ENCODE results near the gene ADAMTS2. TPM values are rescaled to one million over a fixed set of nuclear protein-coding genes. Genes with fewer than 3 reads are reported as not detected.

ADAMTS2 gene
- polyA plus RNA-seq, result under 1 TPM in 1 of 3 donors, not detected in 2; 0.03 TPM

DNA sequence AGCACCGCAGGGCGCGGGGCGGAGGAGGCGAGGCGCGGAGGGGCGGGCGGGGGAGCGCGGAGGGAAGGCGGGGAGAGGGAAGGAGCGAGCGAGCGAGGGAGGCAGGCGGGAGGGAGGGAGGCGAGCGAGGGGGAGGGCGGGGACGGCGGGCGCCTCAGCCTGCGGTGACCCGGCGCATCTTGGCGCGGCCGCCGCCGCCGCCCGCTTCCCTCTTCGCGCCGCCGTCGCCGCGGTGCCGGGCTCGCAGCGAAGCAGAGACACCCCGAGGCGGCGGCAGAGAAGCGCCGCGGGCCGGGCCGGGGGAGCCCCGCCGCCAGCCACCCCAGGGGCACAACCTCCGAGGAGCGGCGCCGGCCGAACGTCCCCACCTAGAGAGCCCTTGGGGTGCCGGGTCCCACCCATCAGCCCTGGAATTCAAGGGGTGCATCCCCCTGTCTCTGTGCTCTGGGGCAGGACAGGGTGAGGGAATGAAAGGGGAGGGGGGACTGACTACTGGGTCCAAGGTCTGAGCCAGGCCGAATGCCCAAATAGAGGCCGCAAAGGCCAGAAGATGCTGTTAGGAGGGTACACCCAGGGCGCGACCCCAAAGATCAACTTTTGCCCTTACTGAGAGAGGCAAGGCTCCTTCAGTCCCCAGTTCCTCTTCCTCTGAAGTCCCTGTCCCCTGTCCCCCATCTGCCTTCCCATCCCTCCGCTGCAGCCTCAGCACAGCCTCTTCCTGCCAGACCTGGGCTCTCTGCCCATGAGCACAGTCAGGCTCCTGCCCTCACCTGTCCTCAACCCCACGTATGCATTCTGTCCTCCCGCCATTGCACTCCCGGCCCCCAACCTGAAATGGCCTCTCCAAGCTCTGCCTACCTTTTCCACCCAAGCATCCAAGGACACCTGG is at the start of gene ADAMTS2:
TSS of gene ADAMTS2 (minus strand) at position 29 of the 889 bp plus-strand sequence. CDS start 133 bp downstream, outside the sequence.
- Mint-ChIP-seq H3K9me3 (peaks cover 0 to 4% (median 0%) of the 10 kb centered on the region in 6 donors), H3K36me3 (no peaks in the 10 kb centered on the region), H3K27me3 (ENCODE audit: low read depth in 3 of 3) (peaks cover 14 to 31% (median 20%) of the 10 kb centered on the region in 3 donors), H3K4me1 (peaks cover 6 to 7% of the 10 kb centered on the region in 2 donors), H3K4me3 (peak within 1 kb of the TSS in 2 of 5 donors; percentile 35 to 45), H3K27ac (no peak within 1 kb of the TSS)
- no peak for DNase-seq

DNA sequence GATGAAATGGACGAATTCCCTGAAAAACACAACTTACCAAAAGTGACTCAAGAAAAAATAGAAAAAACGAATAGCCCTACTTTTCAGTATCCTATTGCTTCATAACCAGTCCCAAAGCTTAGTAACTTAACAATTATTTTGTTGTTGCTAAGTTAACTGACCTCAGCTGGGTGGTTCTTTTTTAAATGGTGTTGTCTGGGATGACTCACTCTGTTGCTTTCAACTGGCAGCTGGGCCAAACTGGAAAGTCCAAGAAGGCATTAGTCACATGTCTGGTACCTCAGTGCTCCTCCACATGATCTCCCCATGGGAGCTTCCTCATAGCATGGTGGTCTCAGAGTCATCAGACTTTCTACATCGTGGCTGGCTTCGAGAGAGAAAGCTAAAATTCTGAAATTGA is 47.8 kb upstream of the ADAMTS2 start:
- no peak overlapping the region for H3K4me3 Mint-ChIP-seq
- H3K27me3 Mint-ChIP-seq (ENCODE audit: low read depth in 3 of 3), result peaks cover 2 to 14% (median 6%) of the 10 kb centered on the region in 3 donors
- H3K27ac Mint-ChIP-seq, result no peak overlapping the region
- H3K36me3 Mint-ChIP-seq, result peaks cover 0 to 7% (median 3%) of the 10 kb centered on the region in 3 donors
- no peaks in the 10 kb centered on the region for H3K4me1 Mint-ChIP-seq
- DNase-seq, result no peak
- H3K9me3 Mint-ChIP-seq, result peaks cover 9 to 46% (median 20%) of the 10 kb centered on the region in 6 donors

DNA sequence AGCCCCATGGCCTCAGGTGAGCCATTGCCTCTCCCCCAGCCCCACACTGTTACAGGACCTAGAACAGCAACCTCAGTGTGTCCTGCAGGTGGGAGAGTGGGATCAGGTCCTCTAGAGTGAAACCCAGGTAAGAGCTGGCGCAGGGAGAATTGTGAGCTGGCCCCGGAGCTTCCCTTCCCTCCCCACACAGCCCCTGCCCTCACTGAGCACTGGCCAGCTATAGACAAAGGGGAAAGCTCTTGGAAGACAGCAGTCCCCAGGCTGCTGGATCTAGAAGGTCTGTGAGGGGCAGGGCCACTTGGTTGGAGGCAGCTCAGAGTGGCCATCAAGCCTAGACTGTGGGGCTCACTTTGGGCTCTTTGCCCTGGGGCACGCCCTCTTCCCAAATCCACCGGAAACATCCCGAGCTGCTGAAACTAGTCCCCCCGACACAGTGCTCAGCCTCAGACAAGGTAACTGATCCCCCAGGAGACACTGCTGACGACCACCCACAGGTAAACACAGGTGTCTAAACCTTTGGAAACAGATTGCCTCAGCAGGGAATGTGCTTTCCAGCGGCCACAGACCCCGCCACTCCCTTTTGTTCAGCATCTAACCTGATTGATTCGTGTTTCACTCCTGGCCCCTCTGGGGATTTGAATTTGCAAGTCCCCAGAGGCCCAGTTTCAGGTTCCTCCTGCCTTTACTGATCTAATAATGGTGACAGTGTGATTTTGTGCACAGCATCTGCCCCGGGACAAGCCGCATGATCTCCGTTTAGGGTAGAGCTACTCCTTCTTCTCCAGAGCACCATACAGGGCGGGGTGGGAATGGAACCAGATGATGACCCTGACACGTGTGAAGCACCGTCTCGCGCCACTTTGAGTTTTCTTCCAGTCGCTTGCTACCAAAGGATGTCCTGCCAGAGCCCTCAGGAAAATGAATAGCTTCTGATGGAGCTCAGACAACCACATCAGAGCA is 42.2 kb upstream of the ADAMTS2 start:
- Mint-ChIP-seq H3K4me1 (no peaks in the 10 kb centered on the region), H3K9me3 (peaks cover 4 to 35% (median 18%) of the 10 kb centered on the region in 6 donors), H3K36me3 (peaks cover 0 to 4% (median 3%) of the 10 kb centered on the region in 3 donors), H3K27ac (no peak overlapping the region), H3K27me3 (ENCODE audit: low read depth in 3 of 3) (peaks cover 2 to 16% (median 6%) of the 10 kb centered on the region in 3 donors), H3K4me3 (no peak overlapping the region)
- DNase-seq, result no peak

DNA sequence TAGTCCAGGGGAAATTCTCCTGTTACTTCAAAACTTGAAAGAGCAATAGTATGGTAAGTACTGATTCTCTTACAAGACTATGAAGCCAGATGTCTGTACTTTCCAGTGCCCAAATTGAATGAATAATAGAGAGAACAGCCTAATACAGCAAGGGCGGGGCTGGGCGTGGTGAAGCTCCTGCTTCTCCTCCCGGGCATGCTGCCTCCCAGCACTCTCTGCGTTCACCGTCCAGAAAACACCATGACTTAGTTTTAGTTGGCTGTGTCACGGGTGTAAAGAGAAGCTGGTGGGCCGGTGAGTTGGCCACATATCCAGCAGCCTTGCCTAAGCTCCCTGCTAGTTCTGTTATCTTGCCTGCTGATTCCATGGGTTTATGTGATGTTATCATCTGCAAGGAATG is 40.7 kb upstream of the ADAMTS2 start:
- no peak overlapping the region for H3K27ac Mint-ChIP-seq
- DNase-seq, result no peak

DNA sequence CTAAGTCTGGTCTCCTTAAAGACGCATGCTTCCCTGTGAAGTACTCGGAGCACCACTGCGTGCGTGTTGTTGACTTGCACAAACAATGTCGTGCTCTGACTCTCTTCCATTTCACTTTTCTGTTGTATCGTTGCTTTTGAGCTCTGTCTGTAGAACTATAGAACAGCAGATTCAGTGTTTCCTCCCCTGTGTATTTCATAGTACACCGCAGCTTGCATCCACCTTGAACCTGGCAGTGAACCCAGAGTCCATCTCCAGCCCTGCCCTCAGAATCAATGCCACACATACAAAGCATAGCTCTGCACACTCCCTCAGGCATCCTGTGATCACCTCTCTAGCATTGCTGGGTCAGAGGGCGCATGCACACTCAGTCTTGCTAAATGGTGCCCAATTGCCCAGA is 37.2 kb upstream of the ADAMTS2 start:
- Mint-ChIP-seq H3K27ac (no peak overlapping the region), H3K36me3 (no peaks in the 10 kb centered on the region), H3K4me3 (no peak overlapping the region), H3K9me3 (no peaks in the 10 kb centered on the region), H3K4me1 (no peaks in the 10 kb centered on the region), H3K27me3 (ENCODE audit: low read depth in 3 of 3) (peaks cover 1 to 3% (median 3%) of the 10 kb centered on the region in 3 donors)
- no peak for DNase-seq

More for the DNA sequence above, 40.7 kb upstream of the ADAMTS2 start:
- H3K9me3 Mint-ChIP-seq, result peaks cover 0 to 24% (median 14%) of the 10 kb centered on the region in 6 donors
- H3K36me3 Mint-ChIP-seq, result peaks cover 0 to 4% (median 3%) of the 10 kb centered on the region in 3 donors
- H3K4me3 Mint-ChIP-seq, result no peak overlapping the region
- H3K4me1 Mint-ChIP-seq, result no peaks in the 10 kb centered on the region
- H3K27me3 Mint-ChIP-seq (ENCODE audit: low read depth in 3 of 3), result peaks cover 3 to 14% (median 4%) of the 10 kb centered on the region in 3 donors

DNA sequence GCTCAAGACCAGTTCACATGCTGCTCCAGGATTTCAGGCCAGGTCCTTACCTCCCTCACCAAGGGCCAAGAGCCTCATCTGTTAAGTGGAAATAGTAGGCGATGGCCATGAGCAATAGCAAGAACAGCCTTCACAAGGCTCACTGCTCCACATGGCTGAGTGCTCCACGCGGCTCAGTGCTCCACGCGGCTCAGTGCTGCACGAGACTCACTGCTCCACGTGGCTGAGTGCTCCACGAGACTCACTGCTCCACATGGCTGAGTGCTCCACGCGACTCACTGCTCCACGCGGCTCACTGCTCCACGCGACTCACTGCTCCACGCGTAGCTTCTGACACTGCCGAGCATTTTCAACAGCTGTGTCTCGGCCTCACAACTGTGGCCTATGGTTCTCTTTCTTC is 36.4 kb upstream of the ADAMTS2 start:
- Mint-ChIP-seq H3K4me3 (no peak overlapping the region), H3K4me1 (no peaks in the 10 kb centered on the region), H3K36me3 (no peaks in the 10 kb centered on the region), H3K27ac (no peak overlapping the region), H3K9me3 (no peaks in the 10 kb centered on the region), H3K27me3 (ENCODE audit: low read depth in 3 of 3) (peaks cover 3% of the 10 kb centered on the region in 3 donors)
- DNase-seq, result no peak

DNA sequence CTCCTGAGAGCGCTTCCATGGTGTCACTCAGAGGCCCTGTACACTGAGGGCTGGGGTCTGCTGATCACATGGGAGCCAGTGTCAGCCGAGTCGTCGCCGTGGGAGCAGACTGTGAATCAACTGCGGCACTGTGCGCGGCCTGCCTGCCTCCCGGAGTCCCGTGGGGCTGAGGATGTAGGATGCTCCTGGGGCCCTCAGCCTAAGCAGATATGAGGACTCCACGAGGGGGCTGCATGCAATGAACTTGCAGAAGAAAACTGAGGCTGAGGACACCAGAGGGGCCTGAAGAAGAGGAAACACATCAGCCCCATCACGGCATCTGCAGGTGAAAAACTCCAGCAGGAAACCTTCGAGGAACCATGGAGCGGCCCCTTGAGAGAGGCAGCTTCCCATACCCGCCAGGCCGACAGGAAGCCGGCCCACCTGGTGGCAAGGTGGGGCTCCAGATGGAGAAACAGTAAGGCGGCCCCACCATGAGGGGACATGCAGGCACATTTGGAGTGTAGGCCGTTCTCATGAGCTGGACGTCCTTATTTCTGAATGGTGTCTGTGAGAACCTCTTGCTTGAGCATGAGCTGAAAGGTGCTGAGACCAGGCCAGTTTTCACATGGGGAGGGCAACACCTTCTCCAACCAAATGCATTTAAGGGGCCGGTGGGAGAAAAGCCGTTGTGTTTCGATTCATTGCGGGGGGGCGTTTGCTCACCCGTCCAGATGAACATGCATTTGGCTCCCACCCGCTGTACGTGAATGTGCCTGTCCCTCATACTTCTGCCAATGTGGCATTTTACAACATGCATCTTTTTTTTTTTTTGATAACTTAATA is 35.2 kb upstream of the ADAMTS2 start:
- Mint-ChIP-seq H3K4me1 (no peaks in the 10 kb centered on the region), H3K27ac (no peak overlapping the region), H3K9me3 (no peaks in the 10 kb centered on the region), H3K4me3 (no peak overlapping the region), H3K27me3 (ENCODE audit: low read depth in 3 of 3) (peaks cover 2 to 3% (median 3%) of the 10 kb centered on the region in 3 donors), H3K36me3 (no peaks in the 10 kb centered on the region)
- DNase-seq, result no peak

DNA sequence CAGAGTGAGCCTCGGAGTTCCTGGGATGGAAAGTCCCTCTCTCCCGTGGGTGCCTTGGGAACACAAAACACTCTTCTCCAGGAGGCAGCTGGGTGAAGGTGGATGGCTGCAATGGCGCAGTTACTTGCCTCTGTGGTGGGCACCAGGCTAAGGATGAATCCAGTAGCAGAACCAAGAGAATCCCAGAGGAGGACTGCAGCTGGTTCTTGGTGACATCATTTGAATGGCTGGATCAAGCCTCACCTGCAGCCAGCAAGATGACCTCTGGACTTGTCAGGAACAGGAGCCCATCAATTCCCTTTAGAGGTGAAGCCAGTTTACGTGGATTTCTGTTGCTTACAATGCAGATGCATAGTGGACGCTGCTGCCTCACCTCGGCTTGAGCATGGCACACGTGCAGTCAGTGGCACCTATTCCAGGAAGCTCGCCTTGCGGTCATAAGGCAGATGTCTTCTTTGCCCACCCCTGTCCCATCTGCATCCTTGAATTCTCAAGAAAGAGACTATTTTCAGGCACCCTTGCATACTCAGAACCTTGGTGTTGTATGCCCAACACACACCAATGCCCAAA is 34.1 kb upstream of the ADAMTS2 start:
- Mint-ChIP-seq H3K27me3 (ENCODE audit: low read depth in 3 of 3) (peaks cover 2 to 4% (median 3%) of the 10 kb centered on the region in 3 donors), H3K27ac (no peak overlapping the region), H3K9me3 (no peaks in the 10 kb centered on the region), H3K4me1 (no peaks in the 10 kb centered on the region), H3K4me3 (no peak overlapping the region), H3K36me3 (no peaks in the 10 kb centered on the region)
- no peak for DNase-seq

DNA sequence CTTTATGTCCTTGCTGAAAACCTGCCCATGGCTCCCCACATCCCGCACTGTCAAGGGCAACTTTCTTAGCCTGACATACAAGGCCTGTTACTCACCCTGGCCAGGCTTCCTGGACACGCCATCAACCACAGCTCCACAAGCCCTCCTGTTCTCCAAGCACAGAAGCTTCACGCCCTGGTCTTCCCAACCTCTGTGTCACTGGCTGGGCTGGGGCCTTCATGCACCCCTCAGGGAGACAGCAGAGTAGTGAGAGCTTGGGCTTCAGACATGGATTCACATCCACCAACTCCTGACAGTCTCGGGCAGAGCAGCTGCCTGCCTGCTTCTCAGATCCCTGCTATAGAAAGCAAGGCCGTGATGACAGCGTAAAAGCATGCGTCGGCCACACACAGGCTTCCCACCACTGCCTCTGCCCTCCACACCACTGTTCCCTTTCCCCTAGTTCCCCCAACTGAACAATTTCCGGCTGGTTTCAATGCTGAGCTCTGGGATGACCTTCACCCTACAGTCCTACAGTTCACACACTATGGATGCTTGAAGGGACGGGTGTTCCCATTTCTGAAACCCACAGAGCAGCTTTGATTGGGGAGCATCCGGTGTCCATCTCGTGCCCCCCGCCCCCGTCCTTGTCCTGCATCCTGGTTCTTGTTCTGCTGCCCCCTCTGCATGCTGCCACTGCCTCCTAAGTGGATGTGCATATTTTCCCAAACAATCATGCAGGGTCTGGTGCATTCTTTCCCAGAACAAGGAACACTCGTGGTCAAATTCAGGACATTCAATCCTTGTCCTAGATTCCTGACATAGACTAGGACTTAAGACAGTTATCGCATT is 33.4 kb upstream of the ADAMTS2 start:
- no peak overlapping the region for H3K27ac Mint-ChIP-seq
- H3K36me3 Mint-ChIP-seq, result no peaks in the 10 kb centered on the region
- DNase-seq, result no peak
- H3K9me3 Mint-ChIP-seq, result no peaks in the 10 kb centered on the region
- H3K4me1 Mint-ChIP-seq, result no peaks in the 10 kb centered on the region
- H3K4me3 Mint-ChIP-seq, result no peak overlapping the region
- H3K27me3 Mint-ChIP-seq (ENCODE audit: low read depth in 3 of 3), result peaks cover 3 to 6% (median 5%) of the 10 kb centered on the region in 3 donors

DNA sequence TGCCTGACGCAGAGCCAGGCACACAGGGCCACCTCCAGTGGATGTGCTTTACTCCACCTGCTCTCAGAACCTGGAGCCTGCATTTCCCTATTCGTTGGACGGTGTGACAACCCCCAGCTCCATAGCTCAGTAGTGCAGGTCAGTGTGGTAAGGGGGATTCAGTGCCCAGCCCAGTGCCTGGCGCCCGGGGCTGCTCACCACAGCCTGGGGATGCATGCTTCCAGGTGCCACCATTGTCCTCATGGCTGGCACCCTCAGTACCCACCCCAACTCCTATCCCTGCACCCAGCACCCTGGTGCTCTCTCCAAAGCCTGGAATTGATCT is 32.8 kb upstream of the ADAMTS2 start:
- Mint-ChIP-seq H3K4me3 (no peak overlapping the region), H3K27me3 (ENCODE audit: low read depth in 3 of 3) (peaks cover 3 to 6% (median 5%) of the 10 kb centered on the region in 3 donors), H3K27ac (no peak overlapping the region), H3K9me3 (no peaks in the 10 kb centered on the region), H3K4me1 (no peaks in the 10 kb centered on the region), H3K36me3 (no peaks in the 10 kb centered on the region)
- no peak for DNase-seq

DNA sequence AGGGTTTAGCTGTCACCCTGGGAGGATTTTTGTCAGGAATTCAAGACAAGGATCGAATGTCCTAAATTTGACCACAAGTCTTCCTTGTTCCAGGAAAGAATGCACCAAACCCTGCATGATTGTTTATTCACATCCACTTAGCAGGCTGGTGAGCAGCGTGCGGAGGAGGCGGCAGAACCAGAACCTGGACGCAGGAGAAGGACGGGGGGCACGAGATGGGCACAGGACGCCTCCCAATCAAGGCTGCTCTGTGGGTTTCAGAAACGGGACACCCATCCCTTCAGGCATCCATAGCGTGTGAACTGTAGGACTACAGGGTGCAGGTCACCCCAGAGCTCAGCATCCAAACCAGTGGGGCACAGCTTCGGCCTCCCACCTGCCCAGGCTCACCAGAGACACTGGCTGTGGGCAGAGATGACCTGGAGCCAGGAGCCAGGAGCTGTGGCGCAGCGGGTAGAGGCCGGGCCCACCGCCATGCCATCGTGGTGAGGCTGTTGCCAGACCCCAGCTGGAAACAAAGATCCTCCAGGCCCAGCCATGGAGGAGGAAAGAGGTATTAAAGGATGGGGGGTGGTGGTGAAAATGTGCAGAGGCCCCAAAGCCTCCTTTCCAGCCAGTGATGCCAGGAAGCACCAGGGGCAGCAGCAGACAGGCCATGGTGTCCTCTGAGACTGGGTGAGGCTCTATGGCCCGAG is 32.3 kb upstream of the ADAMTS2 start:
- Mint-ChIP-seq H3K27me3 (ENCODE audit: low read depth in 3 of 3) (peaks cover 1 to 4% (median 3%) of the 10 kb centered on the region in 3 donors), H3K9me3 (no peaks in the 10 kb centered on the region), H3K4me3 (no peak overlapping the region), H3K4me1 (no peaks in the 10 kb centered on the region), H3K36me3 (no peaks in the 10 kb centered on the region), H3K27ac (no peak overlapping the region)
- no peak for DNase-seq
